Right atrium auricular region (tissue), 2 donors: Measurements from ENCODE around the gene HRH4. TPM values are rescaled to one million over a fixed set of nuclear protein-coding genes. Genes with fewer than 3 reads are reported as not detected.

Source experiments
- DNase-seq: peaks from one replicate; pipeline ENCODE4 v3.0.0-alpha.2; 2019; ENCODE audit warnings: low spot score
- H3K27ac ChIP-seq, 2 donors: fragments of 200-600 bp; sonication (generic); 1 replicate in 1 of 2; 2 replicates in 1 of 2; pipeline ENCODE4 v1.5.1; 2016 to 2019
- H3K27me3 ChIP-seq, 2 donors: fragments of 200-600 bp; sonication (generic); one replicate each; pipeline versions ENCODE4 v1.5.1 to v1.6.0; 2017 to 2019
- H3K36me3 ChIP-seq: fragments of 200-600 bp; sonication (generic); one replicate; pipeline ENCODE4 v1.5.1; 2016
- H3K4me1 ChIP-seq, 2 donors: fragments of 200-600 bp; sonication (generic); one replicate each; pipeline versions ENCODE4 v1.5.1 to v1.6.0; 2017 to 2019
- H3K4me3 ChIP-seq, 2 donors: fragments of 200-600 bp; sonication (generic); 1 replicate in 1 of 2; 2 replicates in 1 of 2; pipeline ENCODE4 v1.5.1; 2017 to 2019; ENCODE audit warnings: mild to moderate bottlenecking in 1 of 2, moderate library complexity in 1 of 2
- H3K9me3 ChIP-seq, 2 donors: fragments of 200-600 bp; sonication (generic); one replicate each; pipeline ENCODE4 v1.5.1; 2019
- total RNA-seq, 2 donors: library from RNA; depleted of rRNA; stranded (reverse); fragments of >200 nt; gene quantifications; one replicate each; pipeline ENCODE4 v1.1.0, GENCODE V29; 2016
- TF ChIP-seq, protein P1 (sequence below), 2 donors: fragments of 200-600 bp; sonication (generic); IDR thresholded peaks; one replicate each; pipeline ENCODE4 v1.5.1; 2019; ENCODE audit warnings: antibody characterized with exemption in 2 of 2

HRH4 gene
- total RNA-seq, 2 donors from 2014 or later, result not detected

DNA sequence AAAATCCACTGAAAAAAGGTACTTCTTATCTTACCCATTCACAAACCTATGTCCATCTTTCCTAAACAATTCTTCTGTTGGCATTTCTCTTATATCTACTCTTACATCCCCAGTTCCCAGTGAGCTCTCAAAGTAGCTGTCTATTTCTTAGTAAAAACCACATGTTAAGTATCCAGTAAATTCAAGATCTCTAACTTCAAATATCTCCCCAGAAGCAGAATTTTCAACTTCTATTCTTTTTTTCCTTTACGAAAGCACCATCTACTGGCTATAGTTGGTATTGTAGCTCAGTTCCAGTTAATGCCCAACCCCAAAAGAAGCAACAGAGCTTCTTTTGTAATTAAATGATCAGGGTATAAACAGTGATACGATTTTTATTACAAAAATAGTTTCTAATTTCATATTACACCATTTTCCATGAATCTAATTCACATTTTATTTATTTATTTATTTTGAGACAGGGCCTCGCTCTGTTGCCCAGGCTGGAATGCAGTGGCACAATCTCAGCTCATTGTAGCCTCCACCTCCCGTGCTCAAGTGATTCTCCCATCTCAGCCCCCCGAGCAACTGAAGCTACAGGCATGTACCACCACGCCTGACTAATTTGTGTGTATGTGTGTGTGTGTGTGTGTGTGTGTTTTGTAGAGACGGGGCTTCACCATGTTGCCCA lies 28.5 kb downstream of the HRH4 start:
- H3K9me3 ChIP-seq, result no peaks in the 10 kb centered on the region
- H3K36me3 ChIP-seq, result no peaks in the 10 kb centered on the region
- TF ChIP-seq, protein P1, sequence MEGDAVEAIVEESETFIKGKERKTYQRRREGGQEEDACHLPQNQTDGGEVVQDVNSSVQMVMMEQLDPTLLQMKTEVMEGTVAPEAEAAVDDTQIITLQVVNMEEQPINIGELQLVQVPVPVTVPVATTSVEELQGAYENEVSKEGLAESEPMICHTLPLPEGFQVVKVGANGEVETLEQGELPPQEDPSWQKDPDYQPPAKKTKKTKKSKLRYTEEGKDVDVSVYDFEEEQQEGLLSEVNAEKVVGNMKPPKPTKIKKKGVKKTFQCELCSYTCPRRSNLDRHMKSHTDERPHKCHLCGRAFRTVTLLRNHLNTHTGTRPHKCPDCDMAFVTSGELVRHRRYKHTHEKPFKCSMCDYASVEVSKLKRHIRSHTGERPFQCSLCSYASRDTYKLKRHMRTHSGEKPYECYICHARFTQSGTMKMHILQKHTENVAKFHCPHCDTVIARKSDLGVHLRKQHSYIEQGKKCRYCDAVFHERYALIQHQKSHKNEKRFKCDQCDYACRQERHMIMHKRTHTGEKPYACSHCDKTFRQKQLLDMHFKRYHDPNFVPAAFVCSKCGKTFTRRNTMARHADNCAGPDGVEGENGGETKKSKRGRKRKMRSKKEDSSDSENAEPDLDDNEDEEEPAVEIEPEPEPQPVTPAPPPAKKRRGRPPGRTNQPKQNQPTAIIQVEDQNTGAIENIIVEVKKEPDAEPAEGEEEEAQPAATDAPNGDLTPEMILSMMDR (IDR thresholded peaks at IDR 0.05), result peak; percentile 78 to 87
- no peaks in the 10 kb centered on the region for H3K27me3 ChIP-seq
- no peaks in the 10 kb centered on the region for H3K4me1 ChIP-seq
- no peak for DNase-seq
- H3K27ac ChIP-seq, result no peak overlapping the region
- no peak overlapping the region for H3K4me3 ChIP-seq

DNA sequence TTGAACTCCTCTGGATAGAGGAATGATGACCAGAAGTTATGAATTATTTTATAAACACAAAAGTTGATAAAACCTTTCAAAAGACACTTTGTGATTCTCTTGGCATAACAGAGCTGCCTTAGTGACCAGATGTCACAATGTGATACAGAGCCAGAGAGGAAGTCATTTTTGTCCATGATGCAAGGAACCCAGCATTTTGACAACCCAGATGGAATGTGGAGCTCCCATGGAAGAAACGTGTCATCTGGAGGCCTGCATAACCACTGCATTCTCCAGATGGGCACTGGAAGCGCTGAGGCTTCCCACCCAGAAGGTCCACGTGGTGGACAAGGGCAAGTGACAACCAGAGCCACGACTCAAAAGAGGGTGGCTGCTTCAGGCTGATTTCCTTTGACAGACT lies 30.1 kb downstream of the HRH4 start:
- H3K36me3 ChIP-seq, result no peaks in the 10 kb centered on the region
- H3K4me3 ChIP-seq, result no peak overlapping the region
- no peaks in the 10 kb centered on the region for H3K27me3 ChIP-seq
- no peak for DNase-seq
- H3K9me3 ChIP-seq, result no peaks in the 10 kb centered on the region
- no peaks in the 10 kb centered on the region for H3K4me1 ChIP-seq
- H3K27ac ChIP-seq, result no peak overlapping the region
- TF ChIP-seq, protein P1 (IDR thresholded peaks at IDR 0.05), result no peak

DNA sequence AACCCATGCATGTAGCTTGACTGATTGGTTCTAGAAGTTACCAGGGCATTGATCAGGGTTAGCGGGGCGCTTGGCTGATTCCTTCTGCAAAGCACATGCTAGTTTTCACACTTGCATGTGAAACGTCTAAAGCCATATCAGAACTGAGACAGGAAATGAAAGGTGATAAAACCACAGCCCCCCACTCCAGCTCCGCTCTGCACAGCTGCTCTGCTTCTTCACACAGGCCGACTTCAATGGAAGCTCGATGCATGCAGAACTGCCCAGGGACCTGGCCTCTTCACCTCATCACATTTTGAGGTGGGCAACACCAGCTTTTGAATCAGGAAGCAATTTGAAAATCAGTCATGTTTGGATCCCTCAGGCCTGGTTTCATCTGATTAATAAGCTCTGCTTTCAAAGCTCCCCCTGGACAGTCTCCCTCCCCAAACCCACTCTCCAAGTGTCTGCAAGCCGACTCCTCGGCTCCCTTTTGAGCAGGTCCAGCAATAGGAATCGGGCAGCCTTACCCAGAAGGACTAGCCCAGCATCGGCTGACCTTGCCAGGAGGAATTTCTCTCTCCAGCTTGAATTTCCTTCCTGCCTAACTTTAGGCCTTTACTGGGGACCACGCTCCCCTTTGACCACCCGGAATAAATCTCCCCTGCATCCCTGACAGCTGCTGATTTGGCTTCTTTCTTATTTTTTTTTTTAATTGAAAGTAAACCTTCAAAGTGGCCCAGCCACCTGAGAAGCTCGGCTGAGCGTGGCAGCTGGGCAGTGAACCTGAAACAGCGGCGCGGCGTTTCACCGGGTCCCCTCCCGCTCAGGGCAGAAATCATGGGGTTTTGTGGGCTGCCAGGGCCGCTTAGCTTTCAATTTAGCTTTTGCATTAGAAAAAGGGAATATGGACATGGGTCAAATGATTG lies 31.7 kb downstream of the HRH4 start:
- Histone ChIP-seq H3K36me3 (no peaks in the 10 kb centered on the region), H3K9me3 (no peaks in the 10 kb centered on the region), H3K4me1 (no peaks in the 10 kb centered on the region), H3K27me3 (no peaks in the 10 kb centered on the region), H3K4me3 (no peak overlapping the region), H3K27ac (no peak overlapping the region)
- no peak for DNase-seq
- TF ChIP-seq, protein P1 (IDR thresholded peaks at IDR 0.05), result no peak

DNA sequence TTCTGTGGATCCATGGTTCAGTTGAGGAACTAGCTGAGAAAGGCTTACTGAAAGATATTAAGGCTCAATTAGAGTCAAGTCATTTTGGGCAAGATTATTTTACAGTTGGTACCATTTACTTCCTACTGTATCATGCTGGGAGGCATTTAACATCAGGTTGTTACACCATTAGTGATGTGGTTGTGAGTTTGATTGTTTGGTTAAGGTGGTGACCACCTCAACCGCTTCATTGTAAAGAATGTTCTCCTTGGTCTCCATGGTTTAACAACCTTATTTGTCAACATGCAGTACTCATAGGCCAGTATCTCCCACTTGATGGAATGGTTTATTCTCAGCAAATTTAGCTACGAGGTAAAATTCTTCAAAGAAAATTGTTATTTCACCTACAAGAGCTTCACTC lies 34.1 kb downstream of the HRH4 start:
- TF ChIP-seq, protein P1 (IDR thresholded peaks at IDR 0.05), result no peak
- Histone ChIP-seq H3K36me3 (no peaks in the 10 kb centered on the region), H3K4me3 (no peak overlapping the region), H3K27me3 (no peaks in the 10 kb centered on the region), H3K9me3 (no peaks in the 10 kb centered on the region), H3K27ac (no peak overlapping the region), H3K4me1 (no peaks in the 10 kb centered on the region)
- no peak for DNase-seq

DNA sequence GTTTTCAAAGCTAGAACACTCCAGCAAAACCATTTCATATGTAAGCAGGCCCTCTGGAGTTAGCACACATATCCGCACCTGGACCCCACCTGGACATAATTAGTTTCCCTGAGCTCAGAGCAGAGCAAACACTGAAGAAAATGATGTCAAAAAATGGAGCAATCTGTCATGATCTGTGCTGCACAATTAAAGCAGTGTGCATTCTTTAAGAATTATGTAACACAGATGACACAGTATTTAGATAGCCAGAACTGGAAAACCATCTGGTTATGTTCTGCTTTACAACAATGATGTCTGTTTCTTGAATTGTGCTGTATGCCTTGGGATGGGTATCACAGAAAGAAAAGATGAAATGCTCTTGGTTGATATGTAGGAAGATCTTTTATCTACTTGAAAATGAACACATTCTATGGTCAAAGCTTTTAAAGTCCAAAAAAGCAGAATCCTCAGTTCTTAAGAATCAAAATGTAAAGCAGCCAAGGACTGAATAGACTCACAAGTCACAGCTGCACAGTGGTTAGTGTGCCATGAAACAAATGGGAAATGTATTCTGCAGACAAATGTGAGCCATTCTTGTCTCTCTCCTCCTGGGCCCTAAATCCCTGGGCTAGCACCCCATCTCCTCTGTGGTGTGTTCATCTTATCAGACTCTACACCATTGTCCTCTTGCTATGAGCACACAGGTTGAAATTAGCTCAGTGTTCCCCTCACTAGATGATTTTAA lies 36.8 kb downstream of the HRH4 start:
- Histone ChIP-seq H3K36me3 (no peaks in the 10 kb centered on the region), H3K4me3 (no peak overlapping the region), H3K4me1 (no peaks in the 10 kb centered on the region), H3K27ac (no peak overlapping the region), H3K27me3 (no peaks in the 10 kb centered on the region), H3K9me3 (no peaks in the 10 kb centered on the region)
- no peak for DNase-seq
- TF ChIP-seq, protein P1 (IDR thresholded peaks at IDR 0.05), result no peak
